Esophagus squamous epithelium (tissue), 5 donors: ENCODE results near the gene CCT6A. TPM values are rescaled to one million over a fixed set of nuclear protein-coding genes. Genes with fewer than 3 reads are reported as not detected.
A peak's percentile ranks its signal among the peaks of the same experiment; 100 is the strongest.
"Not testable (repeated sequence)": the region's sequence is repeated elsewhere in the genome, so short reads cannot be mapped to it uniquely, and the experiment has no call there.

Source experiments
- DNase-seq: peaks from one replicate; lab custom pipeline; 2025; lab: John Stamatoyannopoulos, UW
- H3K27ac ChIP-seq, 4 donors: fragments of 200-600 bp; sonication (generic); one replicate each; pipeline ENCODE4 v1.5.1; 2016 to 2019; ENCODE audit warnings: mild to moderate bottlenecking in 1 of 4
- H3K27me3 ChIP-seq, 4 donors: fragments of 200-600 bp; sonication (generic); 1 replicate in 3 of 4; 2 replicates in 1 of 4; pipeline versions ENCODE4 v1.5.1 to v1.6.0; 2017 to 2021; ENCODE audit warnings: antibody characterized with exemption in 1 of 4
- H3K36me3 ChIP-seq, 3 donors: fragments of 200-600 bp; sonication (generic); one replicate each; pipeline ENCODE4 v1.5.1; 2016 to 2019
- H3K4me1 ChIP-seq, 3 donors: fragments of 200-600 bp; sonication (generic); one replicate each; pipeline ENCODE4 v1.5.1; 2017 to 2019
- H3K4me3 ChIP-seq, 4 donors: fragments of 200-600 bp; sonication (generic); 1 replicate in 3 of 4; 2 replicates in 1 of 4; pipeline ENCODE4 v1.5.1; 2016 to 2019; ENCODE audit warnings: mild to moderate bottlenecking in 2 of 4, moderate library complexity in 1 of 4
- H3K9me3 ChIP-seq, 3 donors: fragments of 200-600 bp; sonication (generic); one replicate each; pipeline ENCODE4 v1.5.1; 2016 to 2019
- CTCF ChIP-seq, 6 experiments: fragments of 450-650 bp in 4 of 6; fragments of 200-600 bp in 2 of 6; sonication (generic) in 2 of 6; IDR thresholded peaks; one replicate each; pipeline ENCODE4 v1.5.1; 2016 to 2019; ENCODE audit warnings: antibody characterized with exemption in 6 of 6, mild to moderate bottlenecking in 4 of 6, moderate library complexity in 4 of 6
- POLR2A ChIP-seq, 4 donors: fragments of 450-650 bp; IDR thresholded peaks; one replicate each; pipeline ENCODE4 v1.6.1; 2017; ENCODE audit warnings: antibody characterized with exemption in 4 of 4, mild to moderate bottlenecking in 4 of 4, moderate library complexity in 3 of 4
- WGBS, 2 donors: methylation state at CpG; one replicate each; pipeline ENCODE4 v1.1.5; 2018; 5-methylcytosine and 5-hydroxymethylcytosine counted together
- intact Hi-C: fragments of 100-400 bp; cut with DNase I; formaldehyde crosslinking; loops from one replicate; pipeline ENCODE4 v1.15.0; 2022
- total RNA-seq, 4 donors: library from RNA; depleted of rRNA; stranded (reverse); fragments of >200 nt; gene quantifications; one replicate each; pipeline ENCODE4 v1.1.0, GENCODE V29; 2016
- donor health status: DM: yes; HTN: yes; CAD: no.

CCT6A gene
- total RNA-seq, 4 donors from 2014 or later: 60.6 to 163 (median 133) TPM

- no peaks in the 10 kb centered on the region for H3K9me3 ChIP-seq
- 72 to 77% methylated on average over 9 of the region's 9 CpGs for WGBS, 2 donors
- H3K4me3 ChIP-seq: no peak overlapping the region
- H3K4me1 ChIP-seq: peaks cover 5 to 48% (median 20%) of the 10 kb centered on the region in 3 donors
- peaks cover 0 to 57% (median 29%) of the 10 kb centered on the region in 3 donors for H3K36me3 ChIP-seq
- TF ChIP-seq CTCF (IDR thresholded peaks at IDR 0.05) (no peak), POLR2A (IDR thresholded peaks at IDR 0.05) (no peak)
- DNase-seq: no peak
- intact Hi-C loops: no loop called here
- H3K27ac ChIP-seq: peak overlapping the region in 1 of 4 donors; percentile 94
- no peaks in the 10 kb centered on the region for H3K27me3 ChIP-seq
These were observed 1.8 kb downstream of the CCT6A start for GRCh38 chr7:56053379-56053778.

- Histone ChIP-seq H3K27ac (no peak overlapping the region), H3K9me3 (no peaks in the 10 kb centered on the region), H3K4me3 (no peak overlapping the region), H3K4me1 (peaks cover 5 to 42% (median 20%) of the 10 kb centered on the region in 3 donors), H3K36me3 (peaks cover 0 to 63% (median 34%) of the 10 kb centered on the region in 3 donors), H3K27me3 (no peaks in the 10 kb centered on the region)
- no peak for TF ChIP-seq POLR2A (IDR thresholded peaks at IDR 0.05)
- no peak for TF ChIP-seq CTCF (IDR thresholded peaks at IDR 0.05)
- no peak for DNase-seq
- intact Hi-C loops: no loop called here
- WGBS, 2 donors: 74 to 77% methylated on average over 2 of the region's 2 CpGs
These were observed 2.4 kb downstream of the CCT6A start for GRCh38 chr7:56053993-56054392.

GRCh38 chr7:56062382-56062781 lies 10.8 kb downstream of the CCT6A start:
- peak overlapping the region in 2 of 4 donors; percentile 2 to 3 for H3K27ac ChIP-seq
- peaks cover 0 to 36% (median 12%) of the 10 kb centered on the region in 3 donors for H3K4me1 ChIP-seq
- TF ChIP-seq POLR2A (IDR thresholded peaks at IDR 0.05): no peak
- TF ChIP-seq CTCF (IDR thresholded peaks at IDR 0.05): no peak
- intact Hi-C loops: no loop called here
- no peak for DNase-seq
- H3K4me3 ChIP-seq: no peak overlapping the region
- H3K36me3 ChIP-seq: peaks cover 0 to 65% (median 32%) of the 10 kb centered on the region in 3 donors
- 57 to 61% methylated on average over 2 of the region's 2 CpGs for WGBS, 2 donors
- no peaks in the 10 kb centered on the region for H3K27me3 ChIP-seq
- H3K9me3 ChIP-seq: no peaks in the 10 kb centered on the region

GRCh38 chr7:56063500-56063881 lies 11.9 kb downstream of the CCT6A start:
- H3K27ac ChIP-seq: peak overlapping the region; percentile 87 to 97 (median 94)
- intact Hi-C loops: no loop called here
- no peaks in the 10 kb centered on the region for H3K9me3 ChIP-seq
- H3K27me3 ChIP-seq: no peaks in the 10 kb centered on the region
- WGBS, 2 donors: 59 to 62% methylated on average over 7 of the region's 7 CpGs
- H3K4me1 ChIP-seq: peaks cover 0 to 36% (median 12%) of the 10 kb centered on the region in 3 donors
- no peak for TF ChIP-seq POLR2A (IDR thresholded peaks at IDR 0.05)
- no peak for TF ChIP-seq CTCF (IDR thresholded peaks at IDR 0.05)
- peak overlapping the region in 3 of 4 donors; percentile 88 to 96 (median 92) for H3K4me3 ChIP-seq
- no peak for DNase-seq
- peaks cover 0 to 63% (median 20%) of the 10 kb centered on the region in 3 donors for H3K36me3 ChIP-seq

- TF ChIP-seq CTCF (IDR thresholded peaks at IDR 0.05) (peak in 3 of 6 experiments; percentile 16 to 37 (median 21)), POLR2A (IDR thresholded peaks at IDR 0.05) (peak in 2 of 4 donors; percentile 79 to 93)
- intact Hi-C loops: no loop called here
- Histone ChIP-seq H3K36me3 (peaks cover 0 to 63% (median 16%) of the 10 kb centered on the region in 3 donors), H3K27ac (peak within 1 kb of the TSS; percentile 87 to 97 (median 94)), H3K9me3 (no peaks in the 10 kb centered on the region), H3K4me3 (peak within 1 kb of the TSS; percentile 75 to 96 (median 90)), H3K4me1 (peaks cover 0 to 36% (median 12%) of the 10 kb centered on the region in 3 donors), H3K27me3 (no peaks in the 10 kb centered on the region)
- WGBS, 2 donors: 0 to 1% methylated on average over 3 to 10 of the region's 49 CpGs
- DNase-seq: peak; percentile 40
These were observed 12.5 kb downstream of the CCT6A start, which contains the start of gene SUMF2 for GRCh38 chr7:56063882-56064625. SUMF2 (plus strand) TSS chr7:56064286; CDS start chr7:56064312, 26 bp downstream.

- DNase-seq, H3K27me3 ChIP-seq, H3K9me3 ChIP-seq, intact Hi-C loops, H3K4me3 ChIP-seq, H3K27ac ChIP-seq: not testable (repeated sequence)
- Histone ChIP-seq H3K4me1 (peaks cover 0 to 36% (median 12%) of the 10 kb centered on the region in 3 donors), H3K36me3 (peaks cover 0 to 63% (median 12%) of the 10 kb centered on the region in 3 donors)
- 96 to 99% methylated on average over 3 to 13 of the region's 13 CpGs for WGBS, 2 donors
These were observed 14.8 kb downstream of the CCT6A start for GRCh38 chr7:56066376-56066775.
